GM10248 (cell line): ENCODE results near the gene STOML1.

ENCODE experiments used
- CTCF ChIA-PET: fragments of 300-600 bp; sonication (Branson Sonifier 250); formaldehyde crosslinking; extraction: SDS; loops from one replicate; lab custom pipeline; 2021; ENCODE audit warnings: antibody characterized with exemption; lab: Yijun Ruan, JAX
- POLR2A ChIA-PET: fragments of 350-650 bp; sonication (Branson Sonifier 250); formaldehyde crosslinking; extraction: SDS; loops from one replicate; lab custom pipeline; 2020; ENCODE audit warnings: antibody characterized with exemption; lab: Yijun Ruan, JAX
- DNase-seq: peaks from one replicate; pipeline ENCODE4 v3.0.0; 2012; ENCODE audit errors: extremely low spot score
- CTCF ChIP-seq: IDR thresholded peaks from 2 replicates; pipeline ENCODE4 v1.5.1; 2012; ENCODE audit warnings: mild to moderate bottlenecking, low read depth; ENCODE audit errors: extremely low read depth, missing control alignments, control extremely low read depth

STOML1 gene

GRCh38 chr15:74032046-74032445 is 40.0 kb upstream of the STOML1 start:
- ChIA-PET CTCF (interaction anchor here (0.6 to 1.1 kb wide), 2 partner anchors 21 to 59 kb away, joined by 3 read pairs; no protein-coding TSS in a partner anchor), POLR2A (no interaction called here)
- no peak for TF ChIP-seq CTCF
- no peak for DNase-seq

- ChIA-PET CTCF (interaction anchor here (1.3 to 1.8 kb wide), 3 partner anchors 21 to 56 kb away, joined by 4 to 6 read pairs (median 5); no protein-coding TSS in a partner anchor), POLR2A (no interaction called here)
- TF ChIP-seq CTCF = no peak
- DNase-seq = no peak
Observed at GRCh38 chr15:74028646-74029045, 36.6 kb upstream of the STOML1 start.

- ChIA-PET CTCF (interaction anchor here (0.6 to 2.1 kb wide), 6 partner anchors 10 to 26 kb away, joined by 3 to 12 read pairs (median 4); no protein-coding TSS in a partner anchor), POLR2A (no interaction called here)
- no peak for DNase-seq
- no peak for TF ChIP-seq CTCF
Observed at GRCh38 chr15:74027688-74028087, 35.6 kb upstream of the STOML1 start.

- no peak for DNase-seq
- ChIA-PET CTCF (interaction anchor here (2.2 to 3.1 kb wide), 2 partner anchors 9 to 10 kb away, joined by 5 to 8 read pairs; no protein-coding TSS in a partner anchor), POLR2A (no interaction called here)
- TF ChIP-seq CTCF = no peak
Observed at GRCh38 chr15:74025436-74025835, 33.3 kb upstream of the STOML1 start.

GRCh38 chr15:74024687-74025086 is 32.6 kb upstream of the STOML1 start:
- DNase-seq = no peak
- POLR2A ChIA-PET = interaction anchor here (0.6 kb wide), 1 partner anchor 24 kb away, joined by 3 read pairs; no protein-coding TSS in a partner anchor
- CTCF ChIA-PET = interaction anchor here (1.2 to 3.1 kb wide), 4 partner anchors 9 to 52 kb away, joined by 3 to 8 read pairs (median 4); partner anchors contain the start of gene STOML1
- TF ChIP-seq CTCF = no peak

- ChIA-PET CTCF (no interaction called here), POLR2A (no interaction called here)
- no peak for DNase-seq
- no peak for TF ChIP-seq CTCF
Observed at GRCh38 chr15:74022706-74023470, 30.8 kb upstream of the STOML1 start.
